ENCODE results near the gene OR4C6.

DNA sequence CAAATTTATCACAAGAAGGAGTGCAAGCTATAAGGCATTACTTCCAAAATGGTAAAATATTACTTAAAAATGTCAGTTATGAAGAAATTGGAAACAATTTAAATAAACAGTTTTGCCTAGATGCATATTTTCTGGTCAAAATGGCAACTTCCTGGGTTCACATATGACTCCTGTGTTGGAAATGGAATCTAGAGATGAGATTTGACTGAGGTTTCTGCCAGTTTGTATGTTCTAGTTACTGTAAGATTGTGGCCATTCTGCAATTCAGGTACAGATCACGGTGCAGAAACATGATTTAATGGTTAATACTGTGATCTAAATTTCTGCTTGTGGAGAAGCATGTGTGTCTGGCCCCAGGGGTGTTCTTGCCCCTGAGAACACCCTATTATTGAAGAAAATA is 3.4 kb upstream of the OR4C6 start:
- TF ChIP-seq, protein P1, sequence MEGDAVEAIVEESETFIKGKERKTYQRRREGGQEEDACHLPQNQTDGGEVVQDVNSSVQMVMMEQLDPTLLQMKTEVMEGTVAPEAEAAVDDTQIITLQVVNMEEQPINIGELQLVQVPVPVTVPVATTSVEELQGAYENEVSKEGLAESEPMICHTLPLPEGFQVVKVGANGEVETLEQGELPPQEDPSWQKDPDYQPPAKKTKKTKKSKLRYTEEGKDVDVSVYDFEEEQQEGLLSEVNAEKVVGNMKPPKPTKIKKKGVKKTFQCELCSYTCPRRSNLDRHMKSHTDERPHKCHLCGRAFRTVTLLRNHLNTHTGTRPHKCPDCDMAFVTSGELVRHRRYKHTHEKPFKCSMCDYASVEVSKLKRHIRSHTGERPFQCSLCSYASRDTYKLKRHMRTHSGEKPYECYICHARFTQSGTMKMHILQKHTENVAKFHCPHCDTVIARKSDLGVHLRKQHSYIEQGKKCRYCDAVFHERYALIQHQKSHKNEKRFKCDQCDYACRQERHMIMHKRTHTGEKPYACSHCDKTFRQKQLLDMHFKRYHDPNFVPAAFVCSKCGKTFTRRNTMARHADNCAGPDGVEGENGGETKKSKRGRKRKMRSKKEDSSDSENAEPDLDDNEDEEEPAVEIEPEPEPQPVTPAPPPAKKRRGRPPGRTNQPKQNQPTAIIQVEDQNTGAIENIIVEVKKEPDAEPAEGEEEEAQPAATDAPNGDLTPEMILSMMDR (IDR thresholded peaks at IDR 0.05): no peak
- TF ChIP-seq POLR2A (IDR thresholded peaks at IDR 0.05): no peak

All from vagina (tissue), 2 donors.